Measurements from ENCODE around the gene SAP30L.

SAP30L gene

GRCh38 chr5:154456540-154456939, 10.7 kb downstream of the SAP30L start:
- Histone ChIP-seq H3K4me3 (ENCODE audit: low read depth in 1 of 5, low read length in 5 of 5) (no peak overlapping the region), H3K27ac (ENCODE audit: low read depth, low read length) (no peak overlapping the region), H3K4me1 (ENCODE audit: control insufficient read depth in 5 of 5, insufficient read depth in 5 of 5, low read length in 5 of 5) (peaks cover 0 to 12% (median 7%) of the 10 kb centered on the region in 5 donors), H3K27me3 (ENCODE audit: control insufficient read depth in 5 of 5, insufficient read depth in 4 of 5, low read length in 5 of 5) (no peaks in the 10 kb centered on the region), H3K36me3 (ENCODE audit: control insufficient read depth in 5 of 5, insufficient read depth in 5 of 5, low read length in 5 of 5) (peaks cover 28 to 72% (median 68%) of the 10 kb centered on the region in 5 donors), H3K9ac (ENCODE audit: low read length in 5 of 5) (no peak overlapping the region), H3K9me3 (ENCODE audit: control insufficient read depth in 5 of 5, low read length in 5 of 5) (no peaks in the 10 kb centered on the region)

DNA sequence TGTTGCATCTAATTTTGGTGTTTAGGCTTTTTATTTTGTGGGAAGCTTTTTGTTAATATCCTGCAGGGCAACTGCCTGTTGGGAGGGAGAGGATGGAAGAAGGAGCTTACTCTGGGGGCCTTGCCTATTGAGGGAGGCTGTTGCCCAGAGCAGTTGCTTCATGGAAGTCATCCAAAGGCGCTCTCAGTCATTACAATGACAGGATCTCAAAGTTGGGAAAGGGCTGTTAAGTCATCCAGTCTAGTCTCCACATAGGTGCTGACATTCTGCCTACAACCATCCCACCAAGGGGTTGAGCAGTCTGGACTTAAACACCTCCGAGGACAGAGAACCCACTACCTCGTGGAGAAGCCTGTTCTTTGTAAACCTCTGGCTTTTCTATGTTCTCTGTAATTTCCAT, 13.2 kb downstream of the SAP30L start:
- Histone ChIP-seq H3K4me1 (ENCODE audit: control insufficient read depth in 5 of 5, insufficient read depth in 5 of 5, low read length in 5 of 5) (peaks cover 0 to 13% (median 7%) of the 10 kb centered on the region in 5 donors), H3K9ac (ENCODE audit: low read length in 5 of 5) (no peak overlapping the region), H3K9me3 (ENCODE audit: control insufficient read depth in 5 of 5, low read length in 5 of 5) (no peaks in the 10 kb centered on the region), H3K27me3 (ENCODE audit: control insufficient read depth in 5 of 5, insufficient read depth in 4 of 5, low read length in 5 of 5) (no peaks in the 10 kb centered on the region), H3K27ac (ENCODE audit: low read depth, low read length) (no peak overlapping the region), H3K4me3 (ENCODE audit: low read depth in 1 of 5, low read length in 5 of 5) (no peak overlapping the region), H3K36me3 (ENCODE audit: control insufficient read depth in 5 of 5, insufficient read depth in 5 of 5, low read length in 5 of 5) (peaks cover 19 to 48% (median 44%) of the 10 kb centered on the region in 5 donors)

GRCh38 chr5:154460172-154460571, 14.4 kb downstream of the SAP30L start:
- Histone ChIP-seq H3K9me3 (ENCODE audit: control insufficient read depth in 5 of 5, low read length in 5 of 5) (no peaks in the 10 kb centered on the region), H3K27ac (ENCODE audit: low read depth, low read length) (no peak overlapping the region), H3K36me3 (ENCODE audit: control insufficient read depth in 5 of 5, insufficient read depth in 5 of 5, low read length in 5 of 5) (peaks cover 12 to 37% (median 33%) of the 10 kb centered on the region in 5 donors), H3K27me3 (ENCODE audit: control insufficient read depth in 5 of 5, insufficient read depth in 4 of 5, low read length in 5 of 5) (no peaks in the 10 kb centered on the region), H3K9ac (ENCODE audit: low read length in 5 of 5) (no peak overlapping the region), H3K4me1 (ENCODE audit: control insufficient read depth in 5 of 5, insufficient read depth in 5 of 5, low read length in 5 of 5) (peaks cover 0 to 13% (median 7%) of the 10 kb centered on the region in 5 donors), H3K4me3 (ENCODE audit: low read depth in 1 of 5, low read length in 5 of 5) (no peak overlapping the region)

GRCh38 chr5:154461531-154461930, 15.7 kb downstream of the SAP30L start:
- peaks cover 0 to 2% (median 0%) of the 10 kb centered on the region in 5 donors for H3K27me3 ChIP-seq (ENCODE audit: control insufficient read depth in 5 of 5, insufficient read depth in 4 of 5, low read length in 5 of 5)
- no peak overlapping the region for H3K27ac ChIP-seq (ENCODE audit: low read depth, low read length)
- peaks cover 5 to 24% (median 19%) of the 10 kb centered on the region in 5 donors for H3K36me3 ChIP-seq (ENCODE audit: control insufficient read depth in 5 of 5, insufficient read depth in 5 of 5, low read length in 5 of 5)
- peaks cover 0 to 13% (median 7%) of the 10 kb centered on the region in 5 donors for H3K4me1 ChIP-seq (ENCODE audit: control insufficient read depth in 5 of 5, insufficient read depth in 5 of 5, low read length in 5 of 5)
- no peak overlapping the region for H3K9ac ChIP-seq (ENCODE audit: low read length in 5 of 5)
- no peak overlapping the region for H3K4me3 ChIP-seq (ENCODE audit: low read depth in 1 of 5, low read length in 5 of 5)
- no peaks in the 10 kb centered on the region for H3K9me3 ChIP-seq (ENCODE audit: control insufficient read depth in 5 of 5, low read length in 5 of 5)

- peaks cover 0 to 15% (median 7%) of the 10 kb centered on the region in 5 donors for H3K27me3 ChIP-seq (ENCODE audit: control insufficient read depth in 5 of 5, insufficient read depth in 4 of 5, low read length in 5 of 5)
- H3K36me3 ChIP-seq (ENCODE audit: control insufficient read depth in 5 of 5, insufficient read depth in 5 of 5, low read length in 5 of 5) = no peaks in the 10 kb centered on the region
- peaks cover 0 to 8% (median under 1%) of the 10 kb centered on the region in 5 donors for H3K4me1 ChIP-seq (ENCODE audit: control insufficient read depth in 5 of 5, insufficient read depth in 5 of 5, low read length in 5 of 5)
- no peak overlapping the region for H3K9ac ChIP-seq (ENCODE audit: low read length in 5 of 5)
- no peak overlapping the region for H3K27ac ChIP-seq (ENCODE audit: low read depth, low read length)
- H3K4me3 ChIP-seq (ENCODE audit: low read depth in 1 of 5, low read length in 5 of 5) = no peak overlapping the region
- H3K9me3 ChIP-seq (ENCODE audit: control insufficient read depth in 5 of 5, low read length in 5 of 5) = no peaks in the 10 kb centered on the region
Measured at GRCh38 chr5:154464438-154464837, 18.6 kb downstream of the SAP30L start.

DNA sequence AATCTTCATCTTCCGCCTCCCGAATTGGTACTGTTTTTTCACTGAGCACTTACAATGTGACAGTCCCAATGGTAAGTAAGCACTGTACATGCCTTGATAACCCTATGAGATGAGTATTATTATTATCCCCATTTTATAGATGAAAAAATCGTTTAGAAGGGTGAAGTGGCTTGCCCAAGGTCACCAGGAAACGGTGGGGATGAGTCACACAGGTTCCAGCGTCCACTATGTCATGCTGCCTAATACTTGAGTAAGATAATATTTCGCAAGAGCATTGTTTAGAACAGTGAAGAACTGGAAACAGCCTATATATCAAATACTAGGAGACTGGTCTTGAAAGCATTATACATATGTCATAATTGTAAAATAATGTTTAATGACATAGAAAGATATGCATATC, 19.4 kb downstream of the SAP30L start:
- Histone ChIP-seq H3K27me3 (ENCODE audit: control insufficient read depth in 5 of 5, insufficient read depth in 4 of 5, low read length in 5 of 5) (peaks cover 0 to 20% (median 7%) of the 10 kb centered on the region in 5 donors), H3K9me3 (ENCODE audit: control insufficient read depth in 5 of 5, low read length in 5 of 5) (no peaks in the 10 kb centered on the region), H3K27ac (ENCODE audit: low read depth, low read length) (no peak overlapping the region), H3K36me3 (ENCODE audit: control insufficient read depth in 5 of 5, insufficient read depth in 5 of 5, low read length in 5 of 5) (no peaks in the 10 kb centered on the region), H3K9ac (ENCODE audit: low read length in 5 of 5) (no peak overlapping the region), H3K4me1 (ENCODE audit: control insufficient read depth in 5 of 5, insufficient read depth in 5 of 5, low read length in 5 of 5) (peaks cover 0 to 5% (median 0%) of the 10 kb centered on the region in 5 donors), H3K4me3 (ENCODE audit: low read depth in 1 of 5, low read length in 5 of 5) (no peak overlapping the region)

DNA sequence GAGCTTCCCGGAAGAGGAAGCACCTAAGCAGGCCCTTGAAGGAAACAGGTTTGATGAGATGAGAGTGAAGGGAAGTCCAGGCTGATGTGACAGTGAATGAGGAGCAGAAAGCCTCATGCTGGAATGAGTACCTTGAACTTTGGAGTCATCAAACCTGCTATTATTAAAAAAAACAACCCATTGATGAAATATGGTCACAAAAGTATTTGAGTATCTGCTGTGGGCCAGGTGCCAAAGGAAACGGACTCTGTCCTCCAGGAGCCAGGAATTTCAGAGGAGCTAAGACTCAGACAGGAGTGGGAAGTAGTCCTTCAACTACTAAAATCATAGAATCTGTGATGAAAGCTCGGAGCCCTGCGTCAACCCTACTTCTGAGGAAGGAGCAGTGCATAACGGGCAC, 20.4 kb downstream of the SAP30L start:
- Histone ChIP-seq H3K4me1 (ENCODE audit: control insufficient read depth in 5 of 5, insufficient read depth in 5 of 5, low read length in 5 of 5) (peaks cover 0 to 3% (median 0%) of the 10 kb centered on the region in 5 donors), H3K9ac (ENCODE audit: low read length in 5 of 5) (no peak overlapping the region), H3K27ac (ENCODE audit: low read depth, low read length) (no peak overlapping the region), H3K27me3 (ENCODE audit: control insufficient read depth in 5 of 5, insufficient read depth in 4 of 5, low read length in 5 of 5) (peaks cover 3 to 29% (median 11%) of the 10 kb centered on the region in 5 donors), H3K4me3 (ENCODE audit: low read depth in 1 of 5, low read length in 5 of 5) (no peak overlapping the region), H3K36me3 (ENCODE audit: control insufficient read depth in 5 of 5, insufficient read depth in 5 of 5, low read length in 5 of 5) (no peaks in the 10 kb centered on the region), H3K9me3 (ENCODE audit: control insufficient read depth in 5 of 5, low read length in 5 of 5) (no peaks in the 10 kb centered on the region)

- peaks cover 0 to 4% (median 0%) of the 10 kb centered on the region in 5 donors for H3K4me1 ChIP-seq (ENCODE audit: control insufficient read depth in 5 of 5, insufficient read depth in 5 of 5, low read length in 5 of 5)
Measured at GRCh38 chr5:154466671-154467070, 20.9 kb downstream of the SAP30L start.

GRCh38 chr5:154467655-154468354, 22.0 kb downstream of the SAP30L start:
- H3K27me3 ChIP-seq (ENCODE audit: control insufficient read depth in 5 of 5, insufficient read depth in 4 of 5, low read length in 5 of 5) = peaks cover 11 to 46% (median 23%) of the 10 kb centered on the region in 5 donors
- H3K4me1 ChIP-seq (ENCODE audit: control insufficient read depth in 5 of 5, insufficient read depth in 5 of 5, low read length in 5 of 5) = peaks cover 0 to 4% (median 0%) of the 10 kb centered on the region in 5 donors
- no peak overlapping the region for H3K27ac ChIP-seq (ENCODE audit: low read depth, low read length)
- H3K9me3 ChIP-seq (ENCODE audit: control insufficient read depth in 5 of 5, low read length in 5 of 5) = no peaks in the 10 kb centered on the region
- no peak overlapping the region for H3K9ac ChIP-seq (ENCODE audit: low read length in 5 of 5)
- H3K4me3 ChIP-seq (ENCODE audit: low read depth in 1 of 5, low read length in 5 of 5) = no peak overlapping the region
- H3K36me3 ChIP-seq (ENCODE audit: control insufficient read depth in 5 of 5, insufficient read depth in 5 of 5, low read length in 5 of 5) = no peaks in the 10 kb centered on the region

More at GRCh38 chr5:154466671-154467070, 20.9 kb downstream of the SAP30L start:
- no peak overlapping the region for H3K4me3 ChIP-seq (ENCODE audit: low read depth in 1 of 5, low read length in 5 of 5)
- peaks cover 8 to 34% (median 16%) of the 10 kb centered on the region in 5 donors for H3K27me3 ChIP-seq (ENCODE audit: control insufficient read depth in 5 of 5, insufficient read depth in 4 of 5, low read length in 5 of 5)
- H3K9ac ChIP-seq (ENCODE audit: low read length in 5 of 5) = no peak overlapping the region
- no peaks in the 10 kb centered on the region for H3K9me3 ChIP-seq (ENCODE audit: control insufficient read depth in 5 of 5, low read length in 5 of 5)
- H3K27ac ChIP-seq (ENCODE audit: low read depth, low read length) = no peak overlapping the region
- no peaks in the 10 kb centered on the region for H3K36me3 ChIP-seq (ENCODE audit: control insufficient read depth in 5 of 5, insufficient read depth in 5 of 5, low read length in 5 of 5)

- Histone ChIP-seq H3K36me3 (ENCODE audit: control insufficient read depth in 5 of 5, insufficient read depth in 5 of 5, low read length in 5 of 5) (no peaks in the 10 kb centered on the region), H3K27me3 (ENCODE audit: control insufficient read depth in 5 of 5, insufficient read depth in 4 of 5, low read length in 5 of 5) (peaks cover 35 to 69% (median 46%) of the 10 kb centered on the region in 5 donors), H3K4me3 (ENCODE audit: low read depth in 1 of 5, low read length in 5 of 5) (no peak overlapping the region), H3K27ac (ENCODE audit: low read depth, low read length) (no peak overlapping the region), H3K9me3 (ENCODE audit: control insufficient read depth in 5 of 5, low read length in 5 of 5) (no peaks in the 10 kb centered on the region), H3K9ac (ENCODE audit: low read length in 5 of 5) (no peak overlapping the region), H3K4me1 (ENCODE audit: control insufficient read depth in 5 of 5, insufficient read depth in 5 of 5, low read length in 5 of 5) (peaks cover 0 to 19% (median 17%) of the 10 kb centered on the region in 5 donors)
Measured at GRCh38 chr5:154470137-154470536, 24.3 kb downstream of the SAP30L start.
